Renal cortical epithelial cell (primary cell): ENCODE results near the gene CFDP1. TPM values are rescaled to one million over a fixed set of nuclear protein-coding genes. Genes with fewer than 3 reads are reported as not detected.
"Not testable (repeated sequence)": the region's sequence is repeated elsewhere in the genome, so short reads cannot be mapped to it uniquely, and the experiment has no call there.

Source experiments
- DNase-seq: peaks from one replicate; pipeline ENCODE4 v3.0.0-alpha.2; 2011; ENCODE audit warnings: low read depth
- total RNA-seq: library from RNA; depleted of rRNA; stranded (reverse); fragments of >200 nt; gene quantifications from 2 replicates; pipeline ENCODE4 v1.2.3, GENCODE V29; 2014

Gene CFDP1
- total RNA-seq, 1 donor from 2014 or later: 96.2 TPM

DNA sequence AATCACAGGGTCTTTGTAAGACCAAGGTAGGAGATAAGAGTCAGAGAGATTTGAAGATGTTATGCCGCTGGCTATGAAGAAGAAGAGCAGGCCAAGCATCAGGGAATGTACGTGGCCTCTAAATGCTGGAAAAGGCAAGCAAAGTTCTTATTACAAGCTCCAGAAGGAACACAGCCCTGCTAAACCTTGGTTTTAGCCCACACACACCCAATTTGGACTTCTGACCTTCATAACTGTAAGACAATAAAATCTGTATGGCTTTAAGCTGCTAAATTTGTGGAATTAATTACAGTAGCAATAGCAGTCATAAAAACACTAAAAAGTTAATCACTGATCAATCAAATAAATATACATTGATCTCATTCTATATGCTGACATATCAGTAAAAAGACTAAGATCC is 25.1 kb upstream of the CFDP1 start:
- no peak for DNase-seq

GRCh38 chr16:75458029-75458428 is 24.7 kb upstream of the CFDP1 start:
- no peak for DNase-seq

GRCh38 chr16:75457485-75458021 is 24.2 kb upstream of the CFDP1 start:
- no peak for DNase-seq

DNA sequence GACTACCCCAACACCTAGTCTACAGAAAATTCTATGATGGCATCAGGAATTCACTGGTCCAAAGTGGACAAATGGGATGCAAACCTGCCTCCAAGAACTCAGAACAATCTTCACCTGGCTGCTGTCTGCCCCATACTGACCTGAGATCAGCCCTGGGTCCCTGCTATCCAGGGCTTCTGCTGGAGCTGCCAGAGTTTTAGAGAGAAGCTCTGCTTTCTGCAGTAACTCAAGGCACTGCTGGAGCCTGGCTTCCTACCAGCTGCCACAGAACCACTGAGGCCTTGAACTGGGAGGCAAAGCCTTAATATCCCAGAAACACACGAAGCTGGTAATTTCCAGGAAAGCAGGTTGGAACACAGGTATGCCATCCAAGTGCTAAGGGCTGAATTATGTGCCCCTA is 23.7 kb upstream of the CFDP1 start:
- no peak for DNase-seq

- not testable (repeated sequence) for DNase-seq
Observed at GRCh38 chr16:75456486-75456885, 23.2 kb upstream of the CFDP1 start.

- DNase-seq: no peak
Observed at GRCh38 chr16:75455677-75456076, 22.4 kb upstream of the CFDP1 start.

- no peak for DNase-seq
Observed at GRCh38 chr16:75452464-75453190, 19.3 kb upstream of the CFDP1 start.

GRCh38 chr16:75446416-75446815 is 13.1 kb upstream of the CFDP1 start:
- DNase-seq: no peak

GRCh38 chr16:75445298-75445697 is 12.0 kb upstream of the CFDP1 start:
- DNase-seq: no peak

- DNase-seq: no peak
Observed at GRCh38 chr16:75443298-75443697, 10.0 kb upstream of the CFDP1 start.

GRCh38 chr16:75433732-75434413 is 570 bp upstream of the CFDP1 start:
- DNase-seq: peak; percentile 94

- DNase-seq: no peak
Observed at GRCh38 chr16:75429621-75430403, 3.5 kb downstream of the CFDP1 start.

GRCh38 chr16:75426524-75426923 is 6.8 kb downstream of the CFDP1 start:
- DNase-seq: peak; percentile 40

GRCh38 chr16:75424105-75424762 is 9.1 kb downstream of the CFDP1 start:
- peak; percentile 78 for DNase-seq

DNA sequence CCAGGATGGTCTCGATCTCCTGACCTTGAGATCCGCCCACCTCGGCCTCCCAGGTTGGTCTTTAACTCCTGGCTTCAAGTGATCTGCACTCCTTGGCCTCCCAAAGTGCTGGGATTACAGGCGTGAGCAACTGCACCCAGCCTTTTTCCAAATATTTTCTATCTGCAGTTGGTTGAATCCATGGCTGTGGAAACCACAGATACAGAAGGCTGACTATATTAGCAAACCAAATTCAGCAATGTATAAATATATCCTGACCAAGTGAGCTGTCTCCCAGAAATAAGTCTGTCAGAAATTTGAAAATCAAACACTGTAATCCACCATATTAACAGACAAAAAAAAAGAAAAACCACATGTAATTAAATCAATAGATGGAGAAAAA is 9.6 kb downstream of the CFDP1 start:
- peak; percentile 18 for DNase-seq

DNA sequence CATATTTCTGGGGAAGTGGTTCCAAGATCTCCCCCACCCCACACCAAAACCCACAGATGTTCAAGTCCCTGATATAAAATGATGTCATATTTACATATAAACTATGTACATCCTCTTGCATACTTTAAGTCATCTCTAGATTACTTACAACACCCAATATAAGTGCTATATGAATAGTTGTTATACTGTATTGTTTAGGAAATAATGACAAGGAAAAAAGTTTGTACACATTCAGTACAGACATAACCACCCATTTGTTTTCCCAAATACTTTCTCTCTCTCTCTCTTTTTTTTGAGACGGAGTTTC is 11.5 kb downstream of the CFDP1 start:
- no peak for DNase-seq

DNA sequence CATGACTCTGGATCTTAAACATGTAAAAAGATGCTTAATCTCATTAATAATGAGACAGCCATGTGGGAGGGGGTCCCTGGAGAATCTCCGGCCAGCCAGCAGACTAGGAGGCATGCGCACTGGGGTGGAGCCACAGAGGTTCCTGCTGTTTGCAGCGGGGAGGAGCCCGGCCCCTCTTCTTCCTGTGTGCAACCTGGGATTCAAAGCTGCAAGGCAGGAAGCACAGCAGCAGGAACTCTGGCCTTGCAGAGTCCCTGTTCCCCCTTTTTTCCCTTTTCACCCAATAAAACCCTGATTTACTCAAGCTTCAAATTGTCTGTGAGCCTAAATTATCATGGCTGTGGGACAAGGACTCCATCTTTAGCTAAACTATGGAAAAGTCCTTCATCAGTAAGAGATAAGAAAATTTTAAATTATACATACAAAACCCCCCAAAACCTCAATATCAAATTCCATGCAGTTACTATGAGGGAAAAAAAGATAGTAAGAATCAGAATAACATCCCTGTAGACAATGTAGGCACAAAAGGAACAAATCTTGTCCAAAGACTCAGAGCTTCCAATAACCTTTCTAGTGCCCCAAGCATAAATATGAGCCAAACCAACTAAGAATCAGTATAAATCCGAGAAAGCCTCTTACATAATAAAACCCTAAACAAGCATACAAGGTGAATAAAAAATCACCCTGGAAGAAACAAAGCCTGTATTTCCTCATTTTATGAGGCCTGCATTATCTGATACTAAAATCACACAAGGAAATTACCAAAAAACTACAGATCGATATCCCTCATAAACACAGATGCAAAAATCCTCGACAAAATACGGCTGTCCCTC is 12.1 kb downstream of the CFDP1 start:
- peak; percentile 55 for DNase-seq

DNA sequence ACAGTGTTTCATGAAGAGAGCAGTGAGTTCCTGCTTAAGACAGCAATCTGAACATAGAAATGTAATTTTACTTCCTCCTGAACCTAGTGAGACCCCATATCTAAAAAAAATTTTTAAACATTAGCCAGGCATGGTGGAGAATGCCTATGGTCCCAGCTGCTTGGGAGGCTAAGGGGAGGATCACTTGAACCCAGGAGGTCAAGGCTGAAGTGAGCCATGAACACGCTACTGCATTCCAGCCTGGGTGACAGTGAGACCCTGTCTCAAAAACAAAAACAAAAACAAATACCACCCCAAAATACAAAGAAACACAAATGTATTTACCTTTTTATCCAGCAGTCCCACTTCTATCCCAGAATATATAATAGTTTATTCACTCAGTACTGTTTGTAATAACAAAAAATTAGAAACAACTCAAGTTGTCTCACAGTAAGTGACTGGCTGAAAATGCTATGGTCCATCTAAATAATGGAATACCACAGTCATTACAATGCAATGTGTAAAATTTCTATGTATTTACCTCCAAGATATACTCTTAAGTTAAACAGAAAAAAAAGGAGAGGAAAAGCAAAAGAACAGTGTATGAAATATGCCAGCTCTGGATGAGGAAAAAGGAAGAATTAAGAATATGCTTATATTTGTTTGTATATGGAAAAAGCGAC is 16.3 kb downstream of the CFDP1 start:
- no peak for DNase-seq

- no peak for DNase-seq
Observed at GRCh38 chr16:75415169-75415905, 18.0 kb downstream of the CFDP1 start.

DNA sequence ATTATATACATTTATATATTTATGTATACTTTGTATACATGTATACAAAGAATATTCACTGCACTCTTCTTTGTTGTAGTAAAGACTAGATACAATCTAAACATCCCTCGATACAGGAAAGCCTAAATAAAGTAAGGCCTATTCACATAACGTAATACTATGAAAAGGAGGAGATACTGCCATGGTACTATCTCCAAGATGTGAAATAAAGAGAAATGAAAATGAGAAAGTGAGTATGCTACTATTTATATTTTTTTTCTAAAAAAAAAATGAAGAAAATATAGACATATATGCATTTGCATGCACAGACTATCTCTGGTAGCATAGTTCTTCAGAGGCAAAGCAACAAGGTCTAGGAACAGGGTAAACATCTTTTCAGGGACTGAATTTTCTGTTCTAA is 19.4 kb downstream of the CFDP1 start:
- DNase-seq: no peak
